HG03432 (cell line): ENCODE measurements around the gene GPBP1L1.
"Not testable (repeated sequence)": the region's sequence is repeated elsewhere in the genome, so short reads cannot be mapped to it uniquely, and the experiment has no call there.

Source experiments
- ATAC-seq: cut with Tn5 transposase; IDR thresholded peaks from one replicate; pipeline ENCODE4 v1.9.1; 2021; ENCODE audit warnings: mild to moderate bottlenecking, moderate library complexity; ENCODE audit not compliant: unreplicated experiment

Gene GPBP1L1, protein sequence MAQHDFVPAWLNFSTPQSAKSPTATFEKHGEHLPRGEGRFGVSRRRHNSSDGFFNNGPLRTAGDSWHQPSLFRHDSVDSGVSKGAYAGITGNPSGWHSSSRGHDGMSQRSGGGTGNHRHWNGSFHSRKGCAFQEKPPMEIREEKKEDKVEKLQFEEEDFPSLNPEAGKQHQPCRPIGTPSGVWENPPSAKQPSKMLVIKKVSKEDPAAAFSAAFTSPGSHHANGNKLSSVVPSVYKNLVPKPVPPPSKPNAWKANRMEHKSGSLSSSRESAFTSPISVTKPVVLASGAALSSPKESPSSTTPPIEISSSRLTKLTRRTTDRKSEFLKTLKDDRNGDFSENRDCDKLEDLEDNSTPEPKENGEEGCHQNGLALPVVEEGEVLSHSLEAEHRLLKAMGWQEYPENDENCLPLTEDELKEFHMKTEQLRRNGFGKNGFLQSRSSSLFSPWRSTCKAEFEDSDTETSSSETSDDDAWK

DNA sequence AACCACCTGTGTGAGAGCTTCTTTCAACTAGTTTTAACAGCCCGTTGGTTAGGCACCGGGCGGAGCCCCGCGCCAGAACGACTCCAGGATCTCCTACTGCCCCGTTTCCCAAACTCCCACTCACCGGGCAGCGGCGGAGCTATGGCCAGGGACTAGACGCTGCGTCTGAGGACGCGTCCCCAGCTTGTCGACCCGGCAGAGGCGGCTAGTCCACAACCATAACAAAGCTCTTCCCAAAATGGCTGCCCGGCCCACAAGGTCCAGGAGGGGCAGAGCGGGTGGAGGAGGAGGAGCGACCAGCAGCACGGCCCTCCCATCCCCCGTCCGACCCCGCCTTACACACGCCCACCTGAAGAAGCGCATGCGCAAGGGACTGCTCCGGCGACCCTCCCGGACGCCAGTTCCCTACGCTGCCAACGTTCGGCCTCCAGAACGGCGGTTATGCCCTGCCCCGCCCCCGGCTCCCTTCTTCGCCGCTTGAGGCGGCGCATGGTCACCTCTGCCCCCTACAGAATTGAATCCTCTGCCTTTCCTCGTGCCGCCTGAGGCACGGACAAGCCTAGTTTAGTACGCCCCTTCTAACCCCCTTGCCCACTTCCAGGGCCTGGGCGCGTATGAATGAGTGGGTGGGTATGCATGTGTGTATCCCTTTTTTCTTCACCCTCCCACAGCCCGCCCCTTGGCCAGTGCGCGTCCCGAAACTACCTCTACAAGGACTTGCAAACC is at the start of gene GPBP1L1:
GPBP1L1 (minus strand) TSS at position 246 of the 726 bp plus-strand sequence. CDS start 27,446 bp downstream, outside the sequence.
- ATAC-seq, result peak; percentile 64

DNA sequence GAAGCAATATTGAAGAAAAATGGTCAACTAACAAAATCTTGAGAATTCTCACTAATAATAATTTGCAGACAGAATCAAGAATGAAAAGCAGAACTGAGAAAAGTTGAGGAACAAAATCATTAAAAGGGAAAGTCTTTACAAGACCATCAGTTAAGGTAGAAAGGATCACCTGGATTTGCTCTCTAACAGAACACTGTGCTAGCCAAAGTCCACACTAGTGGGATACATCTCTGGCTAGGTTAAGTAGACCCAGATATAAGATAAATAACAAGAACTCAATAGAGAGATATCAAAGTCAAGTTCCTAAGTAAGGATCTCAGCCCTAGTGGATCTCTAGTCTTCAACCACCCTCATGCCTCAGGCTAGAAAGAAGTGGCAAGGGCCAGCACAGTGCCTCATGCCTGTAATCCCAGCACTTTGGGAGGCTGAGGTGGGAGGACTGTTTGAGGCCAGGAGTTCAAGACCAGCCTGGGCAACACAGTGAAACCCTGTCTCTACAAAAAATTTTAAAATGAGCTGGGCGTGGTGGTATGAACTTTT is 44.5 kb upstream of the GPBP1L1 start:
- ATAC-seq, result no peak

DNA sequence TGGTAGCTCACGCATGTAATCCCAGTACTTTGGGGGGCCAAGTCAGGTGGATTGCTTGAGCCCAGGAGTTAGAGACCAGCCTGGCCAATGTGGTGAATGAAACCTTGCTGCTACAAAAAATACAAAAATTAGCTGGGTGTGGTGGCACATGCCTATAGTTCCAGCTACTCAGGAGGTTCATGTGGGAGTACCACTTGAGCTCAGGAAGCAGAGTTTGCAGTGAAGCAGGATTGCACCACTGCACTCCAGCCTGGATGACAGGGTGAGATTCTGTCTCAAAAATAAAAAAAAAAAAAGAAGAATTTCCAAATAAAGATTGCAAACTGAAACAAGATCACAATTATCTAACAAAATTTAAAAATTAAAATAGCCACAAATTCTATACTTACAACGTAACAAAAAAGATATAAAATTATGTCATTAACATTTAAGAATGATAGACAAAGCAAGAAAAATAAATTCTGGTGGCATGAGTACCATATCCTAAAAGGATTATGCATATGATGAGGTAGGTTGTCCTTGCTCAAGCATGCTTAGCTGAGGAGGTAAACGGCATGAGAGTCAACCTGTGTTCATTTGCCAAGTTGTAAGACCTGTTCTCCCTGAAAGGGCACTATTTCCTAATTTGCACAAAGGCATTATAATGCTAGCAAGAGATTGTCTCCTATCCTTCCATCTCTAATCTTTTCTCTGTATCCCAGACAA is 43.9 kb upstream of the GPBP1L1 start:
- ATAC-seq, result no peak

DNA sequence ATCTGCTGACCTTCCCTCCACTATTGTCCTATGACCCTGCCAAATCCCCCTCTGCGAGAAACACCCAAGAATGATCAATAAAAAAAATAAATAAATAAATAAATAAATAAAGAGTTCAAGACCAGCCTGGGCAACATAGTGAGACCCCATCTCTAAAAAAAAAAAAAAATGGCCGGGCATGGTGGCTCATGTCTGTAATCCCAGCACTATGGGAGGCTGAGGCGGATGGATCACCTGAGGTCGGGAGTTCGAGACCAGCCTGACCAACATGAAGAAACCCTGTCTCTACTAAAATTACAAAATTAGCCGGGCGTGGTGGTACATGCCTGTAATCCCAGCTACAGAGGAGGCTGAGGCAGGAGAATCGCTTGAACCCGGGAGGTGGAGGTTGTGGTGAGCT is 39.7 kb upstream of the GPBP1L1 start:
- ATAC-seq, result not testable (repeated sequence)

DNA sequence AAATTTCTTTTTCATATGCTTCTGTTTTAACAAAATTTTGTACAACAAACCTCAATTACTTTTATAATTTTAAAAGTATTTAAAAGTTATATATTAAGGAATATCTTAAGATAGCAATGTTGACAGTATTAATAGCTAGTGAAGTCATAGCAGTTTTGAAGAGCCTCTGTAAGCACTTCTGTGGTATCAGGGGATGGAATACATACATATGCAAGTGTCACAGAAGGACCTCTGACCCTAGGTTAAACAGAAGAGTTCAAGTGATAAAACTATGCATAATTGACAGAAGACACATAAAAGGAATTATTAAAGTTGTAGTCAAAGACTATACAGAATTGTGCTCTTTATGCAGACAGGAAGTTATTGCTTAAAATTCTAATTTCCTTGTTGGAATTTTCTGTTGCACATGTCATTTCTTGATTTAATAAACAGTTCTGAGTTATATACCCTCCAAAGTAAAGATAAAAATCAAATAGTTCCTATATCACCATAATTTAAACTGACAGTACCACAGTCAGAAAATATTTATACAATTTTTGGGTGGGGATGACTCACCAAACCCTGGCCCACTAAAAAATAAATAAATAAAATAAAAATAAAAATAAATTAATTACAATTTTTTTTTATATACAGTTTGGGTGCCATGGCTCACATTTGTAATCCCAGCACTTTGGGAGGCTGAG is 37.1 kb upstream of the GPBP1L1 start:
- ATAC-seq, result no peak

DNA sequence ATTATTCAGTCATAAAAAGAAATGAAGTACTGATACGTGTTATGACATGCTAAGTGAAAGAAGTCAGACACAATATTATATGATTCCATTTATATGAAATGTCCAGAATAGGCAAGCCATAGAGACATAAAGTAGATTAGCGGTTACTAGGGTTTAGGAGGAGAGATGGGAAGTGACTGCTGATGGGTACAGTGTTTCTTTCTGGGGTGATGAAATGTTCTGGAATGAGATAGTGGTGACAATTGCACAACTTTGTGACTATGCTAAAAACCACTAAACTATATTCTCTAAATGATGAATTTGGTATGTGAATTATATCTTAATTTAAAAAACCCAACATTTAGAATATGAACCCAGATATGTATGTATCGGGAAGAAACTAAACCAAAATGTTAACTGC is 36.5 kb upstream of the GPBP1L1 start:
- ATAC-seq, result no peak

DNA sequence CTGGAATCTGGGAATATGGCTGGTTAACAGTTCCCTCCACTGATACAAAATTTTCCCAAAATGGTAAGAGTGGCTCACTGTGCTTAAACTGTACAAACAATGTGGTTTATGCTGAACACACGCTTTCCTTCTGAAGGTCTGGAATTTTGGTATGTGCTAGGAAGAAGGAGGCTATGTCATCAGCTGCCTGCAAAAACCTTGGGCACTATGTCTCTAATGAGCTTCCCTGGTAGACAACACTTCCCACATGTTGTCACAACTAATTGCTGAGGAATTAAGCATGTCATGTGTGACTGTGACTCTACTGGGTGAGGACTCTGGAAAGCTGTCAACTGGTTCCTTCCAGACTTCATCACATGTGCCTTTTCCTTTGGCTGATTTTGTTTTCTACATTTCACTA is 34.9 kb upstream of the GPBP1L1 start:
- no peak for ATAC-seq

DNA sequence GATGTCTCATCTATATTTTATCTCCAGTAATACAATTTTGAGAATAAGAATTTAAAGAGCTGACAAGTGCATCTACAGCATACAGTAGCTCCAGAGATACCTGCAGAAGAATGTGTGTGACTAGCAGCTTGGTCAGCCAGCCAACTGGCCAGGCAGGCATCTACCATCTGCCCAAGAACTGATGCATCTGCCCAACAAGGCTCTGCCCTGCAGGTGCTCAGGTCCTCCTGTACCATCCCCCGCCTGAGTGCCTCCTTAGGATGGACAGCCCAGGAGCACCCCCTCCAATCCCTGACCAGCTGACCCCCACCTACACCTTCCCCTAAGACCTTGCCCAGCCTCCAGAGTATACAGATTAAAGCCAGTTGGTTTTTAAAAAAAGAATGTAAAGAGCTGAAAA is 32.0 kb upstream of the GPBP1L1 start:
- ATAC-seq, result no peak

DNA sequence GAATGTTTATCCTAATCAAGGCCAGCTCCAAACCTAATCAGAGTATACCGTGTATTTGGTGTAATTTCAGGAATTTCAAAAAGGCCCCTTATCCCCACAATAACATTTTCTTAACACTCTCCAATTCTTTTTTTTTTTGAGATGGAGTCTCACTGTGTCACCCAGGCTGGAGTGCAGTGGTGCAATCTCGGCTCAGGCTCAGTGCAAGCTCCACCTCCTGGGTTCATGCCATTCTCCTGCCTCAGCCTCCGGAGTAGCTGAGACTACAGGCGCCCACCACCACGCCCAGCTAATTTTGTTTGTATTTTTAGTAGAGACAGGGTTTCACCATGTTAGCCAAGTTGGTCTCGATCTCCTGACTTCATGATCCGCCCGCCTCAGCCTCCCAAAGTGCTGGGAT is 31.1 kb upstream of the GPBP1L1 start:
- ATAC-seq, result not testable (repeated sequence)

DNA sequence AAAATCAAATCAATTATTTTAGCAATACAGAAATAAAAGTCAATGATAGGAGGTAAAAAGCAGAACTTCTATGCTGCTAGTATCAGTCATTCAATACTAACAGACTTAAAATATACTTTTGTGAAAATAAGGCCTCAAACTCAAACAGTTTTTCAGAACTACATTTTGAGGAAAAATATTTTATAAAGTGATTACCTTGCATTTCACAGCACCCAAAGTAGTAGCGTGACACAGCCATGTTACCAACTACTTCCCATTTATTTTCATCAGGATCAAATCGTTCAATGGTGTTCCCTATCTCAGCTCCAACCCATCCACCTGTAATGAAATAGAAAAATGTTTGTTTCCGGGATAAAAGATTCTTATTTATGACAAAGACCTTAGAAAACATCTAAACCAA is 30.4 kb upstream of the GPBP1L1 start:
- no peak for ATAC-seq

DNA sequence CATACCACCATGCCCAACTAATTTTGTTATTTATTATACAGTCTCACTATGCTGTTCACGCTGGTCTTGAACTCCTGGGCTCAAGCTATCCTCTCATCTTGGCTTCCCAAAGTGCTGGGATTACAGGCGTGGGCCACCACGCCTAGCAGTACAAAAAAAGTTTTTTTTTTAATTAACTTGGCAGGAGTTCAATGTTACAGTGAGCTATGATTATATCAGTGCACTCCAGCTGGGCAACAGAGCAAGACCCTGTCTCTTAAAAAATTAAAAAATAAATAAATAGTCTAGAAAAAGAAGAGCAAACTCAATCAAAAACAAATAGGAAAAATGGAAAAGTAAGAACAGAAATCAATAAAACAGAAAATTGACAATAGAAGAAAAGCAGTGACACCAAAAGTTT is 27.4 kb upstream of the GPBP1L1 start:
- ATAC-seq, result no peak

DNA sequence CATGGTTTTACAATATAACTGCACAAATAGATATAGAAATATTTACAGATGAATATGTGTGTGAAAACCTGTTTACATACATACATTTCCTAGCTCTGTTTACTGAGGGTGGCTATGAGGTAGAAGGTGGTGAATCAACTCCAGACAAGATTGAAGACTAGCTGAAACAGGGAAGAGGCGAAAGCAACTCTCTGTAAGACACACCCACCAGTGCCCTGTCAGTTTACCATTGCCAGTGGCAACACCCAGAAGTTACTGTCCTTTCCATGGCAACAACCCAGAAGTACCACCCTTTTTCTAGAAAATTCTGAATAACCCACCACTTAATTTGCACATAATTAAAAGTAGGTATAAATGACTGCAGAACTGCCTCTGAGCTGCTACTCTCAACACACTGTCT is 18.3 kb upstream of the GPBP1L1 start:
- ATAC-seq, result no peak

DNA sequence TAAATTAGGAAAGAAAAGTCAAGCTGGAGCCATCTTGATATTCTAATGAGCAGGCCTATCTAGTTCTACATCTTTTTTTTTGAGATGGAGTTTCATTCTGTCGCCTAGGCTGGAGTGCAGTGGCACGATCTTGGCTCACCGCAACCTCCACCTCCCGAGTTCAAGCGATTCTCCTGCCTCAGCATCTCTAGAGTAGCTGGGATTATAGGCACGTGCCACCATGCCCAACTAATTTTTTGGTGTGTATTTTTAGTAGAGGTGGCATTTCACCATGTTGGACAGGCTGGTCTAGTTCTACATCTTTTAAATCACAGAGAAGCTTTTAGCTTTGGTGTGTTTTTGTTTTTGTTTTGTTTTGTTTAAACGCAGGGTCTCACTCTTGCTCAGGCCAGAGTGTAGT is 8.5 kb upstream of the GPBP1L1 start:
- no peak for ATAC-seq

DNA sequence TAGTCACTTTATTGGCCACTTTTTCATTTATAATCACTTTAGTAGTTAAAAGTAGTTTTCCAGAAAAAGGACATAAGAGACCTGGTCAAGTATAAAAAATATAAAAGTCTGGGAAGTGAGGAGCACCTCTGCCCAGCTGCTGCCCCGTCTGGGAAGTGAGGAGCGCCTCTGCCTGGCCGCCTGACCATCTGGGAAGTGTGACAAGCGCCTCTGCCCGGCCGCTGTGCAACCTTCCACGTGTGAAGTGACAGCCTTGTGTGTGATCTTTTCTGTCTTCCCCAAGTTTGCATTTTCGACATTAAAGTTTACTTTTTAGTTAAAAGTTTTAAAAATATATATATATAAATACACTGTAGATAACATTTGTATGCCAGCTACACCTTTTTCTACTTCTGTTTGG is 7.5 kb upstream of the GPBP1L1 start:
- not testable (repeated sequence) for ATAC-seq

DNA sequence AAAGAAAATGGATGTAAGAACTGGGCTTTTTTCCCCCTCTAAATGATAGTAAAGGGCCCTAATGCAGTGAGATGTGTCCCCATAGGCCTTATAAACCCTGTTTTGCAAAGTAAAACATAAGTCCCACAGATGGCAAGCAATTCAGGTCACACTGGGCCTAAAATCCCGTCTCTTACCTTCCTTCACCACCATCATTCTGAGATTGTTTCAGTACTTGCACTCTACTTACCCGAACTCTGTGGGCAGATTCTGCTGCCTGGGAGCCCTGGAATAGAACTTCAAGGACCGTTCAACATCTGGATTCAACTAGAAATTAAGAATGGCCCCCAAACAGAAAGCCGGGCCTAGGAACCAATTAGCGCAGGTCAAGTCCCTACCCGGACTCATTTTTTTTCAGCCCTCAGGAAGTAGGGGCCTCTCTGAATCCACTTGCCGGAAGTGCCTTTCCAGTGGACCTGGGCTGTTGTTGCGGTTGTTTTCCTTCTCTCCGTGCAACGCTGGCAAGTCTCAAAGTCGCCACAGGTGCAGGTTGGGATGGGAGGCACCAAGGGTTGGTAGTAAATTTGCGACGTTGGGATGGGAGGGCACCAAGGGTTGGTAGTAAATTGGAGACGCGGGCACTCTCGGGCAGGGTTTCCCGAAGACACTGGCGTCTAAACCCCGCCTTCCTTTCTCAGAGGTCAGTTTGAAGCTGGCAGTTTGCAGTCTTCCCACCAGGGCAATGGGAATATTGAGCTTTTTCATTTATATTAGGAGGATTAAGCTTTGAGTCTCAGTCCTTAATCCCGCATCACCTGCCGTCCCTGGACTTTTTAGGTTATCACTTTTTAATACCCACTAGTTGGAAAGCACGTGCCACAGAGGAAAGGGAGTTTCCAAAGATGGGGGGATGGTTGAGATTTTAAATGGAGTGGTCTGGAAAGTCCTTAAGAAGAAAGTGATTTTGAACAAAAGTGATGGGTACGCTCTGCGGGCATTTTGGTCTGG is 1.7 kb upstream of the GPBP1L1 start, which contains the start of gene TMEM69:
TMEM69 (plus strand) TSS at position 428 of the 987 bp plus-strand sequence. CDS start 2,888 bp downstream, outside the sequence.
- no peak for ATAC-seq

DNA sequence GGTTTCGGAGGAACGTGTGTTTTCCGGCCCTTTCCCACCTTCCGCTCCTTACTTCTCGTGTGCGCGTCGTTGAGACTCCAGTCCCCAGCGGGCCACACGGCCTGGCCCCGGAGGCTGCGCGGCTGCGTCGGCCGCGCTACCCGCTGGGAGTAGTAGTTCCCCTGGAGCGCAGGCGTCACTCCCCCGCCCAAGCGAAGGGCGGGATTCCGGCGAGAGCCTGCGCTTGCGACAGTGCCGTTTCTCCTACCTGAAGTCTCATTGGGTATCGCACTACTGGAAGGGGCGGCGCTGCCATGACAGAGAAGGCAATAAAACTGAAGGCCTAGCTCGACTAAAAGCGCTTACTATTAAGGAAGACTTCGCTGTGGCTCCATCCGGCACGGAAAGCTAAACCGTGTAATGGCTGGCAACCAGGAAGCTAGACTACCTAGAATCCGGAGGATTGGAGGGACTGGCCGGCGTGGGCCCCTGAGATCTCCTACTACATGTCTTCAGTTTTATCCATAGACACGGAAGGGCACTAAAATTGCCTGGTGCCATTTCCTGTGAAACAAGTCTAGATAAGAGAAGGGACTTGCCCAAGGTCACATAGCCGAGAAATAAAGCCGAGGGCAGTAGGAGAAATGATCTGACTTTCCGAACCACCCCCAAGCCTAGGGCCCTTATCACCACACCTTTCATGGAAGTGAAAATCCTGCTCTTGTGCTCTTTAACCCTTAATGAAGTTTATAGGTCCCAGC is 851 bp upstream of the GPBP1L1 start:
- ATAC-seq, result peak; percentile 83

DNA sequence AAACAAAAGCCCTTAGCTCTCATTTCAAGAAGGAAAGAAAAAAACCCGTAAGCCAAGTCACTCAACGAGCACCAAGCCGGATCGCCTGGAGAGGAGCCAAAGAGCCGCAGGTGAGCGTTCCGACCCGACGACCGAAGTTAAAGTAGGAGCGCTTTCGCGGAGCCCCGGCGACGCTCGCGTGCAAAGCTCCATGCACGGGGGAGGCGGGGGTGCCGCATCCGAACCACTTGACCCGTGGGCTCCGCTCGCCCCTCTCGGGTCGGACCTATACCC is 382 bp downstream of the GPBP1L1 start:
- ATAC-seq, result peak; percentile 10

DNA sequence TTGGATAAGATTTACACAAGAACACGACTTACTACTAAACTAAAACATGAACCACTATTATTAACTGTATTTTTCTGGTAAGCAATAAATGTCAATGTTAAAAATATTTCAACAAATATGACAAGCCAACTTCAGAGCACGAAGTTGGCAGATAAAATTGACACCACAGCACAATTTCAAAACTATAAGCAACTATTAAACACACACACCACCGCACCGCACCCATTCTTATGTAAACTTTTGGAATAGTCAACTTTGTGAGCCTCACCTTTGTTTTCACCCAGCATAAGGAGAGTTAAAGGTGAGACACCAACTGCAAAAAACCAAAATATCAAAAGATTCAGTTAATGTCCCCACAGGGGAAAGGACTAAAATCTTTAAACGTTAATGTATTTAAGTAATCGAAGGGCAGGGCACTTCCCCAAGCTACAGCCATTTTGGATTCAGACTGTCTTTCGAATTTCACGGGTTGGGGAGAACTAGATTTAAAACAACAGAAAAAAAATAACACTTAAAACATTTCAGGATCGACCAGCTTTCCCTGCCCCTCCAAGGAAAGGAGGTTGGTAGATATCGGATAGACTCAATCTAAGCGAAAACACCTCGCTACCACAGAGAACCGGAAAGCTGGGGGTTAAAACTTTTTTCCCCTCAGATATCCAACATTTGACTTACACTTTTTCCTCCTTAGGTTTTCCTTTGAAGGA is 872 bp downstream of the GPBP1L1 start:
- ATAC-seq, result no peak
